Gastrocnemius medialis (tissue), 4 donors: ENCODE measurements around the gene RIN3. TPM values are rescaled to one million over a fixed set of nuclear protein-coding genes. Genes with fewer than 3 reads are reported as not detected.
A peak's percentile ranks its signal among the peaks of the same experiment; 100 is the strongest.

Experiments
- ATAC-seq, 2 donors: fragments of 150-250 bp; one replicate each; pipeline ENCODE4 v1.9.1; 2016
- DNase-seq, 2 donors: peaks; one replicate each; pipeline ENCODE4 v3.0.0-alpha.2; 2019
- H3K27ac ChIP-seq, 4 donors: fragments of 200-600 bp; sonication (generic); 1 replicate in 1 of 4; 2 replicates in 3 of 4; pipeline ENCODE4 v1.5.1; 2016 to 2018; ENCODE audit warnings: mild to moderate bottlenecking in 2 of 4, moderate library complexity in 1 of 4
- H3K27me3 ChIP-seq, 3 donors: fragments of 200-600 bp; sonication (generic) in 2 of 3; 1 replicate in 1 of 3; 2 replicates in 2 of 3; pipeline versions ENCODE4 v1.5.1 to v1.6.0; 2016 to 2019; ENCODE audit warnings: mild to moderate bottlenecking in 1 of 3, moderate library complexity in 1 of 3
- H3K36me3 ChIP-seq, 2 donors: fragments of 200-600 bp; sonication (generic) in 1 of 2; one replicate each; pipeline ENCODE4 v1.5.1; 2017 to 2018
- H3K4me1 ChIP-seq, 2 donors: fragments of 200-600 bp; sonication (generic) in 1 of 2; one replicate each; pipeline ENCODE4 v1.5.1; 2016 to 2017; ENCODE audit warnings: mild to moderate bottlenecking in 2 of 2
- H3K4me3 ChIP-seq, 4 donors: fragments of 200-600 bp; sonication (generic) in 3 of 4; 1 replicate in 1 of 4; 2 replicates in 3 of 4; pipeline ENCODE4 v1.5.1; 2016 to 2019; ENCODE audit warnings: mild to moderate bottlenecking in 2 of 4
- H3K9me3 ChIP-seq, 3 donors: fragments of 200-600 bp; sonication (generic) in 2 of 3; 1 replicate in 1 of 3; 2 replicates in 2 of 3; pipeline ENCODE4 v1.5.1; 2016 to 2019
- CTCF ChIP-seq, 5 experiments: fragments of 450-650 bp in 3 of 5; fragments of 200-600 bp in 2 of 5; sonication (generic) in 2 of 5; IDR thresholded peaks in 4 of 5; conservative IDR thresholded peaks in 1 of 5; 1 replicate in 4 of 5; 2 replicates in 1 of 5; pipeline ENCODE4 v1.5.1; 2016 to 2019; ENCODE audit warnings: antibody characterized with exemption in 5 of 5, mild to moderate bottlenecking in 3 of 5, moderate library complexity in 3 of 5
- POLR2A ChIP-seq, 2 donors: fragments of 450-650 bp; IDR thresholded peaks; one replicate each; pipeline ENCODE4 v1.6.1; 2017; ENCODE audit warnings: antibody characterized with exemption in 2 of 2, mild to moderate bottlenecking in 2 of 2, moderate library complexity in 2 of 2
- in situ Hi-C, 4 donors: fragments of 200-750 bp; cut with MboI; loops; one replicate each; pipeline versions ENCODE4 v1.15.0 to v1.8.0; 2017; ENCODE audit warnings: low sequenced_read_pairs in 4 of 4
- intact Hi-C: fragments of 100-400 bp; cut with DNase I; formaldehyde crosslinking; loops from one replicate; pipeline ENCODE4 v1.15.1; 2023; ENCODE audit warnings: low total_unique reads
- total RNA-seq, 4 donors: library from RNA; depleted of rRNA; stranded (reverse); fragments of >200 nt; gene quantifications; one replicate each; pipeline versions ENCODE4 v1.1.0 to v1.2.3, GENCODE V29; 2016

RIN3 gene
- total RNA-seq, 4 donors from 2014 or later: 2.1 to 3.7 (median 2.6) TPM

DNA sequence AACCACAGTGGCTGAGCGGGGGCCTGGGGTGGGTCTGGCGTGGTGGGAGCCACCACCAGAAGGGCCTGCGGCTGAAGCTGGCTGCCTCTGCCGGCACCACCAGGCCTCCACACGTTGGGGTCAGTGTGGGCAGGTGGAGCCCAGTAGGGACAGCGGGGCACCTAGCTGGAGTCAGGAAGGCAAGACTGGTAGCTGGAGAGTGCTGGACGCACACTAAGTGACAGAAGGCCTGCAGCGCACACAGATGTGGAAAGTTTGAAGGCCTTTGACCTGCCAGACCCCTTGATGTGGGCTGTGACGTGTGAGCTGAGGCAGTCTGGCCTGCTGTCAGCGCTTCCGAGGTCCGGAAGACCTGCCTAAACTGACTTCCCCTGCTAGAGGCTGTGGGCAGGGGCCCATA, 26.3 kb downstream of the RIN3 start:
- peak overlapping the region; percentile 70 to 75 (median 72) for H3K27ac ChIP-seq
- H3K27me3 ChIP-seq: no peaks in the 10 kb centered on the region
- no peak overlapping the region for H3K4me3 ChIP-seq
- intact Hi-C loops (no loop called here), in situ Hi-C loops (no loop called here)
- DNase-seq (no peak), ATAC-seq (peak in 1 of 2 donors; percentile 3)
- peaks cover 11 to 12% of the 10 kb centered on the region in 2 donors for H3K4me1 ChIP-seq
- no peaks in the 10 kb centered on the region for H3K36me3 ChIP-seq
- H3K9me3 ChIP-seq: no peaks in the 10 kb centered on the region
- TF ChIP-seq POLR2A (IDR thresholded peaks at IDR 0.05) (no peak), CTCF (IDR thresholded peaks at IDR 0.05 in 4 of 5, conservative IDR thresholded peaks at IDR 0.05 in 1 of 5) (no peak)

DNA sequence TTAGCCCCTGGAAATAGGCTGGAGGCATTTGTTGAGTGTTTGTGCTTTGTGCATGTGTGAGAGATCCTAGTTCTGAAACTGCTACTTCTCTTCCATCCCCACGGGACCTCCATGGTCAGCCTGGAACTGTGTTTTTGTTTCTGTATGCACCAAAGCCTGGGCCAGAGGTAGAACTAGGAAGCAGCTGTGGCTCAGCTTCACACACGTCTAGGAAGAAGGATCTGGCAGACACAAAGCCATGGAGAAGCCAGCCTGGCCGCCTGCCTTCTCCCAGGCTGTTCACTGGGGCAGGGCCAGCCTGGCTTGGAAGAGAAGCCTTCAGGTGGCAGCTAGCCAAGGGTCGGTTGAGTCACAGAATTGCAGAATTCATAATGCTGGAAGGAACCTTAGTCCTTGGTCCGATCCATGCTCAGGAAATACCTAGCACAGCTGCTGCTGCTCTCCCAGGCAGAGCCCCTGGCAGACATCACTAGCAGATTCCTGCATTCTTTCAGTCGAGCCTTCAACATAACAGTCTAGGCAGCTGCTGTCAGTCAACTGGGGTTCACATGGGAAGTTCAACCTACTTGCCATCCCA, 27.0 kb downstream of the RIN3 start:
- TF ChIP-seq POLR2A (IDR thresholded peaks at IDR 0.05) (no peak), CTCF (IDR thresholded peaks at IDR 0.05 in 4 of 5, conservative IDR thresholded peaks at IDR 0.05 in 1 of 5) (no peak)
- Histone ChIP-seq H3K4me1 (peaks cover 11 to 12% of the 10 kb centered on the region in 2 donors), H3K36me3 (no peaks in the 10 kb centered on the region), H3K27ac (peak overlapping the region; percentile 70 to 75 (median 72)), H3K27me3 (no peaks in the 10 kb centered on the region), H3K4me3 (no peak overlapping the region), H3K9me3 (no peaks in the 10 kb centered on the region)
- peak; percentile 92 to 96 for ATAC-seq
- DNase-seq: peak; percentile 73 to 87
- intact Hi-C loops (no loop called here), in situ Hi-C loops (no loop called here)

DNA sequence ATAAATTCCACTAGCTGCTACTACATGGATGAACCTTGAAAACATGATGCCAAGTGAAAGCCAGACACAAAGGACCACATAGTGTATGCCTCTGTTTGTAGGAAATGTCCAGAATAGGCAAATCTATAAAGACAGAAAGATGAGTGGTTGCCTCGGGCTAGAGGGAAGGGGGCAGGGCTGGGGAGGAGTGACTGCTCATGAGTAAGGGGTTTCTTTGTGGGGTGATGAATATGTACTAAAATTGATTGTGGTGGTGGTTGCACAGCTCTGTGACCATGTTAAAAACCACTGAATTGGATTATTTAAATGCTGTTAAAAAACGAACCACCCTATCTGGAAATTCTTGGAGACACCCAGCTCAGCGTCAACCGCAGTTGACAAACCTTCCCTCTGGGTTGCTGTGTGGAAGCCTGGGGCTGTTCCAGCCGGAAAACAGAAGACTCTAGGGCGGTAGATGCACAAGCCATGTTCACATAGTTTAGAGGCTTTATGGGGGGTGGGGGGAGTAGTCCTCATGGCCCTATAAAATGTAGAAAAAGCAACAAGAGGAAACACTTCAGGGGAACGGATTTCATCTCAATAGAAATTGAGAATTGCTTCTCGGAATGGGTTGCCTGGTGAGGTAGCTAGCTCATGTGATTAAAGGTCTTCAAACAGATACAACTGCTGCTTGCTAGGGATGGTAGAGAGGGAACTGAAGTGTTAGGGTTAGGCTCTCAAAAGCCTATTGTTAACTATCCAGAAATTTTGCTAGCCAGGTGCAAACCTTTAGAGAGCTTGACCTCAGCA, 29.4 kb downstream of the RIN3 start:
- intact Hi-C loops: no loop called here
- TF ChIP-seq POLR2A (IDR thresholded peaks at IDR 0.05) (no peak), CTCF (IDR thresholded peaks at IDR 0.05 in 4 of 5, conservative IDR thresholded peaks at IDR 0.05 in 1 of 5) (no peak)
- H3K27me3 ChIP-seq: no peaks in the 10 kb centered on the region
- ATAC-seq (no peak), DNase-seq (no peak)
- no peak overlapping the region for H3K4me3 ChIP-seq
- H3K27ac ChIP-seq: no peak overlapping the region
- in situ Hi-C loops: no loop called here
- no peaks in the 10 kb centered on the region for H3K9me3 ChIP-seq
- H3K36me3 ChIP-seq: no peaks in the 10 kb centered on the region
- H3K4me1 ChIP-seq: peaks cover 11 to 12% of the 10 kb centered on the region in 2 donors

DNA sequence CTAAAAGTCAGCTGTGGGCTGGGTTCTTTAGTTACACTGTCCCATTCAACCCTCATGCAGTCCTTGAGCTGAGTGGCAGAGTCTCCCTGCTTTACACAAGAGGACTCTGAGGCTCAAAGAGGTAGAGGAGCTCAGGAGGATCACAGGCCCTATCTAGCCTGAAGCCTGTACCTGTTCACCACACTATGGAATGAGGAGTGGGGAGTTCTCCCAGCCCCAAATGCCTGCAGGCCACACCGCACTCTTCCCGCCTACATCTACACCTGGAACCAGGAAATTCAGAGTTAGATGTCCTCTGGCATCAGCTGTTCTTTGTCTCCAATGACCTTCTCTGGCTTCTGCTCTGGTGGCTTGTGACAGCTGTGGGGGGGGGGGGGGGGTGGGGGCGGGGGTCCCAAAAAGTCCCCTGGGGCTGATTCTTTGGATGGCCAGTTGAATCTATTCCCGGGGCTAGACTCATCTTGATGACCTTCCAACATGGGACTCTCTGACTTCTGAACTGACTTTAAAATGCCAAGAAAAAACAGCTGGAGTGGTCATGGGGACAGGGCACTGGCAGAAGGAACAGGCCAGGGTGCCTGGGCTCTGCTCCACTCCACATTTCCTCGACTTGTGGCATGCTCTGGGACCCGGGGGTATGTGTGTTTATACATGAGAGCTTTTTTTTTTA, 30.6 kb downstream of the RIN3 start:
- Histone ChIP-seq H3K27me3 (no peaks in the 10 kb centered on the region), H3K4me1 (peaks cover 11 to 12% of the 10 kb centered on the region in 2 donors), H3K36me3 (no peaks in the 10 kb centered on the region), H3K27ac (peak overlapping the region in 1 of 4 donors; percentile 10), H3K9me3 (no peaks in the 10 kb centered on the region), H3K4me3 (no peak overlapping the region)
- no peak for TF ChIP-seq CTCF (IDR thresholded peaks at IDR 0.05 in 4 of 5, conservative IDR thresholded peaks at IDR 0.05 in 1 of 5)
- TF ChIP-seq POLR2A (IDR thresholded peaks at IDR 0.05): no peak
- ATAC-seq (no peak), DNase-seq (no peak)
- intact Hi-C loops (no loop called here), in situ Hi-C loops (no loop called here)
